Renal cortex interstitium (tissue), 11 donors: Measurements from ENCODE around the gene GLYATL3. TPM values are rescaled to one million over a fixed set of nuclear protein-coding genes. Genes with fewer than 3 reads are reported as not detected.

Source experiments
- DNase-seq, 11 donors: peaks; one replicate each; pipeline ENCODE4 v3.0.0-alpha.2; 2013; ENCODE audit warnings: low read depth in 9 of 11, low spot score in 4 of 11; ENCODE audit errors: extremely low read depth in 1 of 11
- polyA plus RNA-seq, 3 donors: library from polyadenylated mRNA; unstranded; fragments of 120-200 nt; gene quantifications; one replicate each; pipeline ENCODE4 v1.2.1, GENCODE V29; 2013; ENCODE audit not compliant: insufficient read length in 3 of 3

GLYATL3 gene
- polyA plus RNA-seq, 3 donors = not detected

DNA sequence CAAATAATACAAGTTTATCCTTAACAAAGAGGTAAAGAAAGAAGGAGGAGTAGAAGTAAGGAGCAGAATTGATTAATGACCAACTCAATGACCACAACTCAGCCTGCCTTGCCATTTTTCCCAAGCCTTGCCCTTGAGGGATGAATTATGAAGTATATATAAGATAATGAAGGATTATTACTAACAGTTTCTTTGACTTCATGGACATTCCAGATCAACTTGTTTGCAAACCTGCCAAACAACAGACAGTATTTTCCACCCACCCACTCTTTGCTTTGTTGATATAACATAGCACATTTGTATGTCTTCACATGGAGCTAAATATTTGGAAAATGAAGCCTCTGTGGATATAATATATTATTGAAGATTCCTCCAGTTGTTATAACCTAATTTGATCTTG, 40.9 kb downstream of the GLYATL3 start:
- no peak for DNase-seq

DNA sequence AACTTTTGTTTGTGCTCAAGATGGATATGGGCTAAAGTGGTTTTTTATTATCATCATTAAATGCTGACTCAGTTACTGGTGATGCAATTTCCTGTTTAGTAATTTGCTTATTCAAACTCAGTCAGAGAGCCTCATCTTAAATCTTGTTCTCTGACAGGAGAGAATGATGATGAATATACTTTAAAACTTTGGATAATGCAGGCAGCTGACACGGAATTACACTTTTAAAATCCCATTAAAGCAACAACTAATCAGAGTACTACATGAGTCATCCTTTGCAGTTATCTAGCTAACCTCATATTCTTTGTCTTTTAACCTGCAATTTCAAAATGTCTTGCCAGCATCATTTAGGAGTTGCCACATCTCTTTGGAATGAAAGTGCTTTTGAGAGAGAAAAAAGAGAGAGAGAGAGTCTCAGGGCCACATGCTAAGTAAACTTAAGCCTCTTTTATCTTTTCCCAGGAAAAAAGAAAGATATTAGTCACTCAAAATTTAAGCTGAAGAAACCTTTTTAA, 41.5 kb downstream of the GLYATL3 start:
- no peak for DNase-seq

DNA sequence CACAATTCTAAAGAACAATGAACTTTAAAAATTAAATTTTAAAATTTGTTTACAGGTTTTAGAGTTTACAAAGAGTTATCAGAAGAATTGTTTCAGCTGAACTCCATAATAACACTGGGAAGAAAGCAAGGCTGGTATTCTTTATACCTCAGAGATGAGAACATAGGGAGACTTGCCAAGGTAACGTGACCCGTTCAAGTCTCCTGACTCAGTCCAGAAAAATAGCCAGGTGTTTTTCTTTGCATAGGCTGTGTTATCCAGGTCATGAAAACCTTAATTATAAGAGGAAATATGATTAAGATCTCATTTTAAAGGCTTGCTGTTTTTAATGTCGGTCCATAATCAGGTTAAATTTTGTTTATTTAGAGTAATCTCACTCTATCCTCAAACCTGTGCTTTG, 42.2 kb downstream of the GLYATL3 start:
- no peak for DNase-seq

DNA sequence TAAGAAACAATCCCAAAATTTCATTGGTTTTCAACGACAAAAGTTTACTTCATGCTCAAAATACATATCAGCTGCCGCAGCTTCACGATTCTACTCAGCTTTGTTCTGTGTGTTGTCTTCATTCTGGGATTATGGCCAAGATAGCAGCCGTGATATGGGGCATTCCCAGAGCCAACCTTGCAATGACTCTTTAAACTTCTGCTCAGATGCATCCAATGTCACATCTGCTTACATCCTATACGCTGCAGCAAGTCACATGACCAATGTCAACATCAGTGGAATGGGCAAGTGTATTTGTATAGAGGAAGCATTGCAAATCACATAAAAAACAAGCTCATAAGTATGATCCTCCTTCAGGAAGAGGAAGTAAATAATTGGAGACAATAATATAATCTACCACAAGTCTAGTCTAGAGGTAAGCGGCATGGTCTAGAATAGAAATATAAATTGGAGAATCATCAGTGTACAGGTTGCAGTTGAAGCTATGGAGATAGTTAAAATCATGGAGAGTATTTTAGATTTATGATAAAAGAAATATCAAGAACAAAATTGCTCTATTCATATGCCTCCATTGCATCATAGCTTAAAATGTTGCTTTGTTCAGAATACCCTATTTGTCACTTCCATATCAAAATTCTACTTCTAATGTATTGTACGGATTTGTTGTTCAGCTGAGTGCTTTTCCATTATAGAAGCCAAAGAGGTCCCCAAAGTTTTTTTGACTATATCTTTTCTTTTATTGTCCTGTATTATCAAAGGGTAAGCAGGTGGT, 43.5 kb downstream of the GLYATL3 start:
- no peak for DNase-seq

DNA sequence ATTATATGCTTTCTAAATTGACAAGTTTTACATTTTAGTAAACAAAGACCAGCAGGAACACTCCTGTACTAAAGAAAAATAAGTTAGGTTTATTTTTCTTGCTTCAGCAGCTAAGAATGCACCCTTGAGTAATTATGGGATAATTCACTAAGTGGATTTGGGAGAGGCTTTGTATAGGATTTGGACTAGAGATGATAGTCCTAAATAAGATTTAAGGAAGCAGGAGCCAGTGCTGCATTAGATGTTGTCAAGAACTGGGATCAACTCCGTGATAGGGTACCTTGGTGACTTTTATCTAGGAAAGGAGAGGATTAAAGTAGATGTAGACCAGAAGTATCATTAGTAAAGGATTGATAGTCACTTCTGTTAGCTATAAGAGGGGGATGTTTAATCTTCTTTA, 46.6 kb downstream of the GLYATL3 start:
- no peak for DNase-seq

DNA sequence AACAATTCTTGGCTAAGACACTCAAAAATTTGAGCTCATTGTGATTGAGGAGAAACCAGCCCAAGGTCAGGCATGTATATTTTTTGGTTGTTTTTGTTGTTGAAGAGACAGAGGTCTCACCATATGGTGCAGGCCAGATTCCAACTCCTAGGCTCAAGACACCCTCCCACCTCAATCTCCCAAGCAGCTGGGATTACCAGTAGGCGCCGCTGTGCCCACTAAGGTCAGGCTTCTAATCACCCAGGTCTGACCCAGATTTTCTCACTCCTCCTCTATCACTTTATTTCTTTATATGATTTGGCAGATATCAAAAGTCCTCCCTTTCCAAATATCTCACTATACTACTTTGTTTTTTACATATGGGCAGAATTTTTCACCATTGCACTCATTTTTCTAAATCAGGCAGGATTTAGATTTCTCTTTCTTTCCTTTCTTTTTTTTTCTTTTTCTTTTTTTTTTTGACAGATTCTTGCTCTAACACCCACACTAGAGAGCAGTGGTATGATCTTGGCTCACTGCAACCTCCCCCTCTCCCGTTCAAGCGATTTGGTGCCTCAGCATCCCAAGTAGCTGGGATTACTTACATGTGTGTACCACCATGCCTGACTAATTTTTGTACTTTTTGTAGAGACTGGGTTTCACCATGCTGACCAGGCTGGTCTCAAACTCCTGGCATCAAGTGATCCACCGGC, 49.0 kb downstream of the GLYATL3 start:
- DNase-seq = no peak

DNA sequence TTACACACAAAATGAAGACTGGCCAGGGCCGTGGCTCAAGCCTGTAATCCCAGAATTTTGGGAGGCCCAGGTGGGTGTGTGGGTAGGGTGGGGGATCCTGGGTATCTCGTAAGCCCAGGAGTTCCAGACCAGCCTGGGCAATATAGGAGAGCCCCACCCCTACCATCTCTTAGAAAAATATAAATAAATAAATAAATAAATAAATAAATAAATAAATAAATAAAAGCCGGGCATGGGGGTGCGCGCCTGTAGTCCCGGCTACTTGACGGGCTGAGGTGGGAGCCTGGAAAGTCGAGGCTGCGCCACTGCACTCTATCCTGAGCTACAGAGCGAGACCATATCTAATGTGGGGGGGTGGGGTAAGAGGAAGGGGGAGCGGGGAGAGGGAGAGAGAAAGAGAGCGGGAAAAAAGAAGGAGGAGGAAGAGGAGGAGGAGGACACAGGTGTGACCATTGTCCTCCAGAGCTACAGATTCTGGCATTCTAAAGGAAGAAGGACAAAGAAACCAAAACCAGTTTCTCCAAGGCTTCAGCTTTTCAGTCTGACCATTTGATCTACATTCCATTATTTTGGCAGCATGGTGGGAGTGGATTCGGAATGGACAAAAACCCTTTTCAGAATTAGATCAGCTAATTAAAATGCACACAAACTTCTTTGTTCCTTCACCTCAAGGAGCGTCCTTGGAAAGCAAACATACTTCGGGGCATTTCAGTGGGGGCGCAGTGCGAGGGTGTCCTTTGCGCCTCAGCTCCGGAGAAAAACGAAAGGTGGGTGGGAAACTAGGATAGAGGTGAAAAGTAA, 50.2 kb downstream of the GLYATL3 start:
- DNase-seq = peak in 1 of 11 donors; percentile 7

DNA sequence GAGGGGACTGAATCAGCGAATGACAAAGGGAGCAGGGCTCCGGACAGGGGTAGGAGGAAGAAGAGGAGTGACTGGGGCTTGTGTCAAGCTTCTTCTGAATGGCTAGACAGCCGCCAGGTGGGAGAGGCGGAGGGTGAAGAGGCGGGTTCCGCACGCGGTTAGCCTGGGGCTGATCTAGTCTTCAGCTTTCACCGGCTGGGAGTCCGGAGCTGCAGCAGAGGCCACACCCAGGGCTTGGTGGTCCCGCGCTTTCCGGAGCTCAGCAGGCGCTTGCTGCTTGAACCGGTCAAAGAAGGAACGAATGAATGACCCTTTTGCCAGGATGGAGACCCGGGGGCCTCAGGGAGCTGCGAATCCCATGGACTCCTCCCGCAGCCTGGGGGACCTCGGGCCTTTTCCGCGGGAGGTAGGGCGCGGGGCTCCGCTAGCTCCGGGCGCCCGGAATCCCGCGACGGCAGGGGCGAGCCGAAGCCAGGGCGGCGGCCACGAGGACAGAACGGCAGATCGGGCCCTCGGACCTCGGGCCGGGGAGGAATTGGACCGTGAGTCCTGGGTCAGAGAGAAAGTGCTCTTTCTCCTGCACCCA, 50.9 kb downstream of the GLYATL3 start, which contains the start of gene C6orf141:
C6orf141 (plus strand) TSS at position 177 of the 586 bp plus-strand sequence; CDS start at position 302, 125 bp downstream.
- peak in 4 of 11 donors; percentile 15 to 27 (median 23) for DNase-seq

DNA sequence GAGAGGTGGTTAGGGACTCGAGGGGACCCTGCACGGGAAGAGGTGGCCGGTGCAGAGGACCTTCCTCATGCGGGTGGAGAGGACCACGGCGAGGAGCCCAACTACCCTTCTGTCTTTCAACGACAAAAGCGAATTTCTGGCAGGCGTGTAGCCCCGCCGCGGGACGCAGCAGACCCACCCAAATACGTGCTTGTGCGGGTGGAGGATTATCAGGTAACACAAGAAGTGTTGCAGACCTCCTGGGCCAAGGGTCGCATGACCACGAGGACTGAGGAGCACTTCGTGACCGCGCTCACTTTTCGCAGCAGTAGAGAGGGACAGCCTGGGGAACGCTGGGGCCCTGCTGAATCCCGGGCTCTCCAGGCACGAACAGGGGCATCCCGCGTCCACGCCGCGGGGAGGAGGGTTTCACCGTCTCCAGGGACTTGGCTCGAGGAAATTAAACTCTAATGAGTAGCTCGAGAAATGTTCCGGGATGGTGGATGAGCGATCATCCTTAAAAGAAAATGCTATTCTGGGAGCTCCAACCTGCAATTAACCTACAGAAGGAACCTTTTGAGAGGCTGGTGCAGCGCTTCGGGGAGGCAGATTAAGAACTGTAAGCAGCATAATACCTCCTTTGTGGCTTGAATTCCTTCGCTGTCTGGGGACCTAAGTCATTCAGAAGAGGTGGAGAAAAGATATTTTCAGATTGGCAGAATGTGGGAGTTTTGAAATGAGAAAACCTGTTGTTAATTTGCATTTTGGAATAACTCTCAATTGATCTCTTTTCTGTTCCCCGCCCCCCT, 51.5 kb downstream of the GLYATL3 start:
- peak in 2 of 11 donors; percentile 1 to 17 for DNase-seq

DNA sequence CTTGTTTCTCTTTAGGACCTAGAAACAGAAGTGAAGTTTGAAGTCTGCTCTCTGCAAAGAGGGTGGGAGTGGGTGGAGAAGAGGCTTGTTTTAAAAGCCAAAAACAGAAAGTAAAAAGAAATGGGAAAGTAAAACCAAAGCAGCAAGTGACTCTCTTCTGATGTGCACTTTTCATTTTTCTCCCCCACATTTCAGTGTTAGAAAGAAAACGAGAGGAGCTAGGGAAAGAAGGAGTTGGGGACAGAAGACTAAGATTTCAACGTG, 52.1 kb downstream of the GLYATL3 start:
- DNase-seq = no peak

DNA sequence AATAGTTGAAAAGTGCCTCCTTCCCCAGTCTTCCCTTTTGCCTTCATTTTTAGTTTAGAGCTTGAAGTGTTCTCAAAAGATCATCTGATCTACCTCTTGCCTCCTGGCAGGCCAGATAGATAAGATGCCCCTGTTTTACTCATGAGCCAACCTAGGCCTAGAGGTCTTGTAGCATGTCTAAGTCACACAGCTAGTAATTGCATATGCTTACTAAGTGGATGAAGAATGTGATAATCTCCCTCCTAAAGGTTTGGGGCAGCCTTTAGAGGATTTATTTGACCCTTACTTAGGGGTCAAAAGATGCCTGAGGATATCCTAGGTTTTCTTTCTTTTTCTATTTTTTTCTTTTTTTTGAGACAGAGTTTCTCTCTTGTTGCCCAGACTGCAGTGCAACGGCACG, 52.9 kb downstream of the GLYATL3 start:
- no peak for DNase-seq

DNA sequence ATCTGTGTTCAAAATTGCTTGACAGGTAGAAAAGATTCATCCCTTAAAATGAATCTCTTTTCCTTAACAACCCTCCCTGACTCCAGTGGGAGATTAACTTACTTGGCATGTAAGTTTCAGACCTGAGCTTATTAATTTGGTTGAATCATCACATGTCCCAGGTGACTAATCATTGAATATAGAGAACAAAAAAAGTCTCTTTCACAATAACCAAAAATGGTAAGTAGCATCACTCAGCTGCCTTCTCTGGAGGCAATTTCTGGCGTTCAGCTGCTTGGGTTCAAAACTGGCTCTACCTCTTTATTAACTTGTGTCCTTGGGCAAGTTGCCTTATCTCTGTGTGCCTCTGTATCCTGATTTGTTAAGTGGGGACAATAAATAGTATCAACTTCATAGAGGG, 53.7 kb downstream of the GLYATL3 start:
- no peak for DNase-seq

DNA sequence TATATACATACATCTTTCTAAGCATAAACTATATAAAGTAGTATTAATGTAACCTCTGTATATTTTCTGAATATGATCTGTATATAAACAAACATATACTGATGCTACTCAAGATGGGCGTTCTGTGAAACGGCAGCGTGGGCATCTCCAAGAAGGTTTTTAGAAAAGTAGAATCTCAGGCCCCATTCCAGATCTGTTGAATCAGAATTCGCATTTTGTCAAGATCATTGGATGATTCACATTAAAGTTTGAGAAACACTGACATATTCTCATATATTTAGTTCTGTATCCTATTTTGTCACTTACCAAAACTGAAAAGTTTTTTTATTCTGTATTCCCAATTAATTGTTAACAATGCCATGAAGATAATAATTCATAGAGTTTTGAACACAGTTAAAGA, 56.2 kb downstream of the GLYATL3 start:
- no peak for DNase-seq

DNA sequence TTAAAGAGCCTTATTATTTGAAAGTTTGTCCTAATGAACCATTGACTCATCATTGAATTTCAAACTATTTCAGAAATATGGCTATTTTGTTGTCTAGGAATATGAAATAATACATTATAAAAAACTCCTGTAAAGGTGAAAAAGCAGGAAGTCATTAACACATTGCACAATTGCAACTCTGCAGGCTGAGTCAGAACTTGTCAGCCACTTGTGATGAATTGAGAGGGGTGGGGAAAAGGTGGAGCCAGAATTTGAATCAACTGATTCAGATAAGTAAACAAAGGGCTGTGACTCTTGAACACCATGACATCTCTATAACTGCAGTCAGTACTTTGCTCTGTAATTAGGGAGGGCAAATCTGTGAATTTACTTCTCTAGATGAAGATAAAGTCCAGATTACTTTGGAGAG, 56.7 kb downstream of the GLYATL3 start:
- no peak for DNase-seq

DNA sequence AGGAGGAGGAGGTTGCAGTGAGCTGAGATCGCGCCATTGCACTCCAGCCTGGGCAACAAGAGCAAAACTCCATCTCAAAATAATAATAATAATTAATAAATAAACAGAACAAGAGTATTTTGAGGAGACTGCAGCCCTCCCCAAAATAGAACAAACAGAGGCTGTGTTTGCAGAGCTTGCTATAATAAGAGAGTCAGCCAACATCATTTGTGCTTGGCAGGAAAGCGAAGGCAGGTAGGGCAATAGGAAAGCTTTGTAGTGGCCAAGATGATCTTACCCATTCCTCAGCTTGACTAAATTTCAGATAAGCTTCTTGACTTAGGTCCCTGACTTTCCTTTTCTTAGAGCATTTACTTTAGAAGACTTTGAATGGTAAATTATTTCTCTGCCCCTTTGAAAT, 57.5 kb downstream of the GLYATL3 start:
- DNase-seq = no peak

DNA sequence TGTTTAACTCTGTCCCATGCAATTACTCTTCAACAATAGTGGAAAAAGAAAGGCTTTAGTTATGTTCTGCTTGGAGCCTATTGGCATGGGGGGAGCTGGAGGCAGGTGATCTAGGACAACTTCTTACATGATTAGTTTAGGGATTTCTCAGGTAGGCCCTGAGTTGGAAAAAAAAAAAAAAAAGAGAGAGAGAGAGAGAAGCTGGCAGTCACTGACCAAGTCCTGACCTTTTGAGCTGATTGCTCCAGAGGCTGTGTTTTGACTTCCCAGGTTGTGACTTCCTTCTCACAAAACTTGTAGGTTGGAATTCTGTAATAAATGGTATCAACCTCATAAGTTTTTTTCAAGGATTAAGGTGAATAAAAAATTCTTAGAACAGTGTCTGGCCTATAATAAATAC, 58.5 kb downstream of the GLYATL3 start:
- no peak for DNase-seq

DNA sequence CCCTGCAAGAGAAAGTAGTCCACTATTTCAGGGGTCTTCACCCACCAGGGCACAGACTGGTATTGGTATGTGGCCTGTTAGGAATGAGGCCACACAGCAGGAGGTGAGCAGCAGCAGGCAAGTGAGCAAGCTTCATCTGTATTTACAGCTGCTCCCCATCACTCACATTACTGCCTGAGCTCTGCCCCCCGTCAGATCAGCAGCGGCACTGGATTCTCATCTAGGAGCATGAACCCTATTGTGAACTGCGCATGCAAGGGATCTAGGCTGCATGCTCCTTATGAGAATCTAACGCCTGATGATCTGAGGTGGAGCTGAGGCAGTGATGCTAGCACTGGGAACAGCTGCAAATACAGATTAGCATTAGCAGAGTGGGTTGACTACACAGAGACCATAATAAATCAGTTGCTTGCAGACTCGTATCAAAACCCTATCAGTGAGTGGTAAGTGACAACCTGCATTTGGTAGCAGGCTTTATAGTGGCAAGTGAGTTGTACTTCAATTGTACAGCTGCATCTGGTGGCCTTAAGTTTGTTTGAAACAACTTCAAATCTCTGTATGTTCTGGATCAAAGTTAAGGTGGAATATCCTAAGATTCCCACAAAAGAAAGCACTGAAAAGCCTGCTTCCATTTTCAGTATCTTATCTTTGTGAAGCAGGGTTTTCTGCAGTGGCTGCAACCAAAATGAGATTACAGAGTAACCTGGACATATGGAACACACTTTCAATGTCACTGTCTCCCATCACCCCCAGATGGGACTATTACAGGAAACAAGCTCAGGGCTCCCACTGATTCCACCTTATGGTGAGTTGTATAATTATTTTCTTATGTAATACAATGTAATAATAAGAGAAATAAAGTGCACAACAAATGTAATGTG, 63.5 kb downstream of the GLYATL3 start:
- DNase-seq = no peak

DNA sequence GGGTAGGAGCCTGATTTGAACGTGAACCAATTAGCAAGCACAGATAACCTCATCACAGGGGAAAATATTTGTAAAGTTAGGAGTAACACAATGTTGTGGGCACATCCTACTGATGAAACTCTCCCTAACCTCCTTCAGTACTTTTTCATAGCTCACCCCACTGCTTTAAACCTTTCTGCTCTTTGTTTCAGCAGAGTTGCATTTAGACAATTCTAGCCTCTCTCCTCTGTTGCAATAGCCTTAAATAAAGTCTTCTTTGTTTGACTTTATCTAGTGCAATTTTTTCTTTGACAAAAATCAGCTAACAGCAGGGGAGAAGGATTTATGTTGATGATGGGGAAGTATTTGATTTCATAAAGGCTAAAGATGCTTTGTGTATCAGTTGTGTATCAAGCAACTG, 64.8 kb downstream of the GLYATL3 start:
- no peak for DNase-seq
